Subcutaneous preadipocyte (primary cell): ENCODE data around the gene PPP1R14B. TPM values are rescaled to one million over a fixed set of nuclear protein-coding genes. Genes with fewer than 3 reads are reported as not detected.

Source experiments
- small RNA-seq: library from RNA; depleted of rRNA; stranded (forward); fragments of <200 nt; gene quantifications from one replicate; pipeline ENCODE3, GENCODE V24; 2012
- total RNA-seq: library from RNA; depleted of rRNA; stranded (reverse); fragments of >200 nt; gene quantifications from 2 replicates; pipeline ENCODE4 v1.2.3, GENCODE V29; 2012

Gene PPP1R14B, protein sequence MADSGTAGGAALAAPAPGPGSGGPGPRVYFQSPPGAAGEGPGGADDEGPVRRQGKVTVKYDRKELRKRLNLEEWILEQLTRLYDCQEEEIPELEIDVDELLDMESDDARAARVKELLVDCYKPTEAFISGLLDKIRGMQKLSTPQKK
- total RNA-seq, result 259 and 300 TPM in 2 replicates

DNA sequence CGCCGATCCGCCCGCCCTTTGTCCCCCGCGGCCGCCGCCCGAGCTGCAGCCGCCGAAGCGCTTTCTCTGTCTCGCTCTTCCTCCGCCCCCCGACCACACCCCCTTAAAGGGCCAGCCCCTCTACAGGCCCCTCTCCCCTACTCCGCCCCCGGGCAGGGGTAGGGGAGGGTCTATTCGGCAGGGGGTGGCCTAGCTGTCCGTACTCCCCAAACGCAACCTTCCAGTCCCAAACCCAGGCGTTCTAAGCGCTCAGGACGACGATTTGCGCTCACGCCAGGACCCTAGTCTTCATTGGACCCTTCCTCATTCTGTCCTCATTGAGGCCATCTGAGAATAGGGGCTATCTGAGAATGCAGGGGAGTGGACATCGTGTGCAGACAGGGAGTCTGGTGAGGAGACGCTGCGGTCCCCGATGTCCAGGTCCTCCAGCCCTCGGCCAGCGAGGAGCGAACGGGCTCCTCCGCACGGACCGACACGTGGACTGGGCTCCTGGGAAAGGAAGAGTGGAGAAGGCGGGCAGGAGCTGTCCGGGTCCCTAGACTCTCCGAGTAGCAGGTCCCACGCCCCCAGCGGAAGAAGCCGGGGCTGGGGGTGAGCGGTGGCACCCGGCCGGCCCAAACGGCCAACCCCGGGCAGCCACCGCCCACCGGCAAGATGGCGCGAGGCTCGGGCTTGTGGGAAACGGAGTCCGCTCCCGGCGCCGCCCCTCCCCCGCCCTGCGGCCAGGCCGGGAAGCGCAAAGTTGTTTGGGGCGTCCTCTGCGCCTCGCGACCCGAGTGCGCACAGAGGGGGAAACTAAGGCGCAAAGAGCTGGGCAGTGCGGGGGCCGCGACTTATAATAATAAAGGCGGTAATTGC is at the start of gene PPP1R14B:
Gene PPP1R14B, minus strand, starts transcription at position 73 of the 858 bp plus-strand sequence. CDS start 270 bp downstream, outside the sequence.

GRCh38 chr11:64291262-64291751 is 44.6 kb upstream of the PPP1R14B start, which contains the start of gene KCNK4:
TSS of gene KCNK4 (plus strand) at chr11:64291302. CDS start at chr11:64293019, 1,717 bp downstream.

DNA sequence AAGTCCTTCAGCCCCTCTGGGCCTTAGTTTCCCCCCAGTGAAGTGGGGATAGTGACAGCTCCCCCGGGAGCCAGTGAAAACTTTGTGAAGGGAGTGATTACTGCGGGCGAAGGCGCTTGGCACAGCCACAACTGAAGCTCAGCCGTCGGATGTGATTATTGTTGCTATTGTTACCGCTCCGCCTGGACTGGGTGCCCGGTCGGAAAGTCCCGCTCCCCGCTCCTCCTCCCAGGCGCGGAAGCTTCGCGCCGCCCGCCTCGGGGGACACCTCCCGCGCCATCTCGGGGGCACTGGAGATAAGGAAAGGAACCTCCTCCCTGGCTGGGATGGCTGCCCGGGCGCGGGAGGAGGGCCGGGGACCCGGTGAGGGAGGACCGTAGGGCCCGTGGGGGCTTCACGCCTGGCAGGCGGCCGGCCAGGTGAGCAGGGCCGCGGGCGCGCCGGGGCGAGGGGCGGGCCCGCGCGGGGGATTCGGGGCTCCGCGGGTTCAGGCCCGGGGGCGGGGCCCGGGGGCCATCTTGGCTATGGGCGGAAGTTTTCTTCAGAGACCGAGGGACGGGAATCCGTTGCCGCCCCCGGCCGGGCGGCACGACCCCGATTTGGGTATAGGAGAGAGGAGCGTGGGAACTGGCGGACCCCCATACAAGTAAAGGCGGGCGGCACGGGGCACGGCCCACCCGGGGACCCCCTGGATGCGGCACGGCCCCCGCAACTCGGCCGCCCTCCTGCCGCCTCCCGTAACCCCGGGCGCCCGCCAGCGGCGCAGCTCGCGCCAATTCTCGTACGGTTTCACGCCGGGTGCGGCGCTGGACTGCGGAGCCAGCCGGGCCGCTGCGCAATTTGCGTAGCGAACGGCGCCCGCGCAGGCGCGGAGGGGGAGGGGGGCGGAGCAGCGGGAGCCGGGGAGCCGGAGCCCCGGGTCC is 38.5 kb upstream of the PPP1R14B start, which contains the start of gene GPR137:
Gene GPR137, plus strand, starts transcription at position 887 of the 923 bp plus-strand sequence. CDS start 677 bp downstream, outside the sequence.

GRCh38 chr11:64284048-64284961 is 37.6 kb upstream of the PPP1R14B start, which contains the start of gene BAD:
TSS of gene BAD (minus strand) at chr11:64284665. CDS start at chr11:64284368, 297 bp downstream.

GRCh38 chr11:64251016-64251752 is 4.4 kb upstream of the PPP1R14B start, which contains the start of gene PLCB3:
TSS of gene PLCB3 (plus strand) at chr11:64251530. CDS start at chr11:64251650, 120 bp downstream.

DNA sequence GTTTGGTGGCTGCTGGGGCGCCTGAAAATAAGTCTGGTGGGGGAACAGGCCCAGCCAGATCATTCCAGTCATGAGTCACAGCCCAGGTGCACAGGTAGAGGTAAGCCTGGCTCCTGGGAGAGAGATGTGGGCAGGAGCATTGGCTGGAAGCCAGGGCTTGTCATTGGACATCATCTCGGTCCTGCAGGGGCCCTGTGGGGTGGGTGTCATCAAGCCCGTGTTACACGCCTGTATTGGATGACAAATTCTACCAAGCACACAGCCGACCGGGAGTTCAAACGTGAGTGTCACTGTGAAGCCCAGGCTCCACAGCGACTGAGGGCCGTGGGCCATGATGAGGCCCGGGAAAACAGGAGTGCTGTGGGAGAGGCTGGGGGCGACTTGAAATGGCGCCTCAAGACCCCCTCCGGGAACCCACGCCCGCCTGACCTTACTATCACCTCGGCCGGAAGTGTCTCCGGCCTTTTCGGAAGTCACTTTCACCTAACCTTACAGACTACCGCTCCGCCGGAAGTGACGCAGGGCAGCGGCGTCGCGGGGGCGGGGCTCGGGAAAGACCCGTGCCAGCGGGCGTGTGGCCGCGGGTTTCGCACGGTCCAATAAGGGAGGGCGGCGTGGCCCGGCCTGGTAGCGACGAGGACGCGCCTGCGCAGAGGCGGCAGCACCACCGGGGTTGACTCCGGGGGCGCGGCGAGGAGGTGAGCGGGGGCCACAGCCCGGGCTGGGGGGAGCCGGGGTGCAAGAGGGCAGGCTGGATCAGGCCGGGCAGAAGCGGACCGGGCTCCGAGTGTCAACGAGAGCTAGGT is 6.1 kb downstream of the PPP1R14B start, which contains the start of gene FKBP2:
Gene FKBP2, plus strand, starts transcription at position 661 of the 806 bp plus-strand sequence. CDS start 1,293 bp downstream, outside the sequence.

GRCh38 chr11:64233913-64234586 is 12.7 kb downstream of the PPP1R14B start, which contains the start of gene VEGFB:
TSS of gene VEGFB (plus strand) at chr11:64234584. CDS start at chr11:64234834, 250 bp downstream.

GRCh38 chr11:64230171-64230984 is 16.4 kb downstream of the PPP1R14B start, which contains the start of gene DNAJC4:
TSS of gene DNAJC4 (plus strand) at chr11:64230548. CDS start at chr11:64230855, 307 bp downstream.

GRCh38 chr11:64225608-64226506 is 20.9 kb downstream of the PPP1R14B start, which contains the start of the genes NUDT22 and TRPT1:
TSS of gene NUDT22 (plus strand) at chr11:64226274. CDS start at chr11:64226653, 379 bp downstream.
TSS of gene TRPT1 (minus strand) at chr11:64226186. CDS start at chr11:64225860, 326 bp downstream.

GRCh38 chr11:64206457-64207255 is 40.1 kb downstream of the PPP1R14B start, which contains the start of gene FERMT3:
TSS of gene FERMT3 (plus strand) at chr11:64206721. CDS start at chr11:64207365, 644 bp downstream.

Small RNAs within 50 kb of the gene (small RNA-seq; reads per million reads assigned to genes)
- gene RF00019, result not detected

Other genes starting within 250 kb of the PPP1R14B start
- under 0.01 TPM in 1 of 2 replicates, not detected in the other for gene FLRT1, start 211.0 kb downstream of the PPP1R14B start, total RNA-seq
- gene MACROD1, start 80.8 kb downstream of the PPP1R14B start, total RNA-seq, result 20.9 and 23.1 TPM in 2 replicates
- gene STIP1, start 60.8 kb downstream of the PPP1R14B start, total RNA-seq, result 159 and 235 TPM in 2 replicates
- gene FERMT3, start 40.2 kb downstream of the PPP1R14B start, total RNA-seq, result 2.2 and 7.8 TPM in 2 replicates
- 28.7 and 29.9 TPM in 2 replicates for gene TRPT1, start 20.8 kb downstream of the PPP1R14B start, total RNA-seq
- gene NUDT22, start 20.7 kb downstream of the PPP1R14B start, total RNA-seq, result 46.3 and 51.8 TPM in 2 replicates
- gene DNAJC4, start 16.4 kb downstream of the PPP1R14B start, total RNA-seq, result 7.0 and 7.4 TPM in 2 replicates
- gene VEGFB, start 12.4 kb downstream of the PPP1R14B start, total RNA-seq, result 26.0 and 29.4 TPM in 2 replicates
- 40.3 and 48.5 TPM in 2 replicates for gene FKBP2, start 5.8 kb downstream of the PPP1R14B start, total RNA-seq
- 35.3 and 61.4 TPM in 2 replicates for gene PLCB3, start 4.6 kb upstream of the PPP1R14B start, total RNA-seq
- gene BAD, start 37.7 kb upstream of the PPP1R14B start, total RNA-seq, result 46.9 and 71.7 TPM in 2 replicates
- gene GPR137, start 38.9 kb upstream of the PPP1R14B start, total RNA-seq, result 9.6 and 12.1 TPM in 2 replicates
- not detected in 2 replicates for gene KCNK4, start 44.4 kb upstream of the PPP1R14B start, total RNA-seq
- 1.1 TPM in 1 of 2 replicates, not detected in the other for gene CATSPERZ, start 53.4 kb upstream of the PPP1R14B start, total RNA-seq
- gene ESRRA, start 58.6 kb upstream of the PPP1R14B start, total RNA-seq, result 31.2 and 36.0 TPM in 2 replicates
- gene TRMT112, start 70.6 kb upstream of the PPP1R14B start, total RNA-seq, result 138 and 175 TPM in 2 replicates
- gene PRDX5, start 71.2 kb upstream of the PPP1R14B start, total RNA-seq, result 92.1 and 148 TPM in 2 replicates
- gene CCDC88B, start 93.3 kb upstream of the PPP1R14B start, total RNA-seq, result 0.20 and 1.8 TPM in 2 replicates
- 44.8 and 54.0 TPM in 2 replicates for gene RPS6KA4, start 112.2 kb upstream of the PPP1R14B start, total RNA-seq